HG02884 (cell line): ENCODE results near the gene FUZ.

ENCODE experiments used
- ATAC-seq: cut with Tn5 transposase; IDR thresholded peaks from one replicate; pipeline ENCODE4 v1.9.1; 2021; ENCODE audit warnings: mild to moderate bottlenecking, moderate library complexity; ENCODE audit not compliant: unreplicated experiment

Gene FUZ

DNA sequence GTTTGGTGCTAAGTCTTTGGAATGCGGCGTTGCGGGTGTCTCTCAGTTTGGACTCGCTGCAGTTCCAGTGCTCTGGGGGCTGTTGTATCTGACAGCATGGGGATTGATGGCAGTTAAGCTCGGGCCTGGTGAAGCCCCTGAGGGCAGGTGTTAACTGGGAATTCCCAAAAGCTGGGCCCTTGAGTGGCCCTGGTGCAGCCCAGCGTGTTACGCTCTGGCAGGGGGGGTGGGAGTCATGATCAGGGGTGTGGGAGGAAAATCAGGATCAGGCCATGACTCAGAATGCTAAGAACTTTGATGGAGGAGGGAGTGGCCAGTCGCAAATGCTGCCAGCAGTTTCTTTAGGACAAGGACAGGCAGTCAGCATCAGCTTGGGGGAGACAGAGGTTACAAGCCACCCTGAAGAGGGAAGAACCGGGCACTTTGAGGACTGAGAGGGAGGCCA lies 26.7 kb downstream of the FUZ start:
- ATAC-seq, result no peak

GRCh38 chr19:49782515-49782914 lies 30.6 kb downstream of the FUZ start:
- no peak for ATAC-seq

DNA sequence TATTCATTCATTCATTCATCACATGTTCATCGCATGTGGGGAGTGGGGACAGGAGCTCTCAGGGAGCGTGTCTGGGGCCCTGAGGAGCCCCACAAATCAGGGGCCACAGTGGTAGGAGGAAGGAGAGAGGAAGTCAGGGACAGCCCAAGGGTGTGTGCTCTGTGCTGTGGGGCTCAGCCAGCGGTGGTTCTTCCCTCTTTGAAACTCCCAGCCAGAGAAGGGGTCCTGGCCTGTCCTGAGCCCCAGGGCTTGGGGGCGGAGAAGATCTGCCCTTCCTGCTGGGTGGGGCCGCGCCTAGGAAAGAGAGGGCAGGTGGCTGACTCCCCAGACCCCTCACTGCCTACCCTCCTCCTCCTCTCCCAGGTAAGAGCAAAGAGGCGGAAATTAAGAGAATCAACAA lies 31.7 kb downstream of the FUZ start:
- ATAC-seq, result no peak

GRCh38 chr19:49780861-49781260 lies 32.2 kb downstream of the FUZ start:
- ATAC-seq, result no peak

GRCh38 chr19:49779731-49780555 lies 33.1 kb downstream of the FUZ start:
- no peak for ATAC-seq

DNA sequence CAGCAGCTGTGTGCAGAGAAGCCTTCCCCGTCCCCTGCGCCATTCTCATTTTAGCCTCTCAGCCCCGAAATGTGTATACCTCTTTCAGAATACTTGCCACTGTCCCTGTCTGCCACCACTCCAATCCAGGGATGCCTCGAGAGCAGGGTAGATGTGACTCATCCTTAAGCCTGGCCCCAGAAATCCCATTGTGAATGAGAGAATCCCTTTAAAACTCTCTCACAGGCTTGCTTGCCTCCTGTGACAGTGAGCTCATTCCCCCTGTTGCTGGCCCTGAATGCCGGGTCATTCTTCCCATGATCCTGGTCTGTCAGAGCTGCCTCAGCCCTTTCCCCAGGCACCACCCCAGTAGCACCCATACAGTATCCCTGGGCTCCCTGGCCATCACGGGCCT lies 36.7 kb downstream of the FUZ start:
- no peak for ATAC-seq

GRCh38 chr19:49775742-49776370 lies 37.2 kb downstream of the FUZ start:
- ATAC-seq, result no peak

- ATAC-seq, result no peak
These were observed 38.1 kb downstream of the FUZ start for GRCh38 chr19:49774969-49775368.

- ATAC-seq, result no peak
These were observed 39.3 kb downstream of the FUZ start for GRCh38 chr19:49773663-49774350.

GRCh38 chr19:49772850-49773432 lies 40.2 kb downstream of the FUZ start:
- no peak for ATAC-seq

GRCh38 chr19:49771674-49772139 lies 41.4 kb downstream of the FUZ start:
- ATAC-seq, result no peak

DNA sequence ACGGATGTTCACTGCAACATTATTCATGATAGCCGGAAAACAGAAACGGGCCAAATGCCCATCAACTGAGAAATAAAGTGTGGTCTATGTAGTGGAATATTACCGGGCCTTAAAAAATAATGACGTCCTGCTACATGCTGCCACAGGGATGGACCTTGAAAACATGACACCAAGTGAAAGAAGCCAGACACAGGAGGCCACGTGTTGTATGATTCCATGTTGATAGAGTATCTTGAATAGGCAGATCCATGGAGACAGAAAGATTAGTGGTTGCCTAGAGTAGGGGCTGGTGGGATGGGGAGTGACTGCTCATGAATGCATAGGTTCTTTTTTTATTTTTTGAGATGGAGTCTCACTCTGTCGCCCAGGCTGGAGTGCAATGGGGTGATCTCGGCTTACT lies 42.6 kb downstream of the FUZ start:
- ATAC-seq, result no peak

DNA sequence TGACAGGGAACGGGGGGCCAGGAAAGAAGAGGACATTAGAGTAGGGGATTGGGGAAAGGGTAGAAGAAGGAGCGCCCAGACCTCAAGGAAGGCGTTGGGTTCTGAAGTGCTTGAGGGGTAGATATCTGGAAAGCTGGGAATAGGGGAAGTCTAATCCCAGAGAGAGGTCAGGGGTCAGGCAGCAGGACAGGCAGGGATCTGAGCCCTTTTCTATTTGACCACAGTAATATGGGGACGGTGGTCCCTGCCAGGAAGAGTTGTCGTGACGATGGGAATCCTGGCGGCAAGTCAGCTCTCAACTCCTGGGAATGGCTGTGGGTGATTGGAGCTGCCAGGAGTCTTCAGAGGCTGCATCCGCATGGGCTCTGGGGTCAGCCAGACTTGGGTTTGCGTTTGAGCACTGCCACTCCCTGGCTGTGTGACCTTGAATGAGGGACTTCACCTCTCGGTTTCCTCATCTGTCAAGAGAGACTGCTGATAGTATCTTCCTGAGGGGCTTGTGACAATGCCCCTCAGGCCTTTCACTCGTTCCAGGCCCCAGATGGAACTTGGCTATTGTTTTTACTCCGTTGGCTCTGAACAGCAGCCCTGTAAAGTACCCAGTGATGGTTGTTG lies 45.0 kb downstream of the FUZ start:
- no peak for ATAC-seq

- ATAC-seq, result no peak
These were observed 45.7 kb downstream of the FUZ start for GRCh38 chr19:49767381-49767780.

GRCh38 chr19:49766930-49767299 lies 46.2 kb downstream of the FUZ start, which contains the start of gene AP2A1:
Gene AP2A1, plus strand, starts transcription at chr19:49767001. Its CDS starts 133 bp downstream, at chr19:49767134.
- no peak for ATAC-seq

DNA sequence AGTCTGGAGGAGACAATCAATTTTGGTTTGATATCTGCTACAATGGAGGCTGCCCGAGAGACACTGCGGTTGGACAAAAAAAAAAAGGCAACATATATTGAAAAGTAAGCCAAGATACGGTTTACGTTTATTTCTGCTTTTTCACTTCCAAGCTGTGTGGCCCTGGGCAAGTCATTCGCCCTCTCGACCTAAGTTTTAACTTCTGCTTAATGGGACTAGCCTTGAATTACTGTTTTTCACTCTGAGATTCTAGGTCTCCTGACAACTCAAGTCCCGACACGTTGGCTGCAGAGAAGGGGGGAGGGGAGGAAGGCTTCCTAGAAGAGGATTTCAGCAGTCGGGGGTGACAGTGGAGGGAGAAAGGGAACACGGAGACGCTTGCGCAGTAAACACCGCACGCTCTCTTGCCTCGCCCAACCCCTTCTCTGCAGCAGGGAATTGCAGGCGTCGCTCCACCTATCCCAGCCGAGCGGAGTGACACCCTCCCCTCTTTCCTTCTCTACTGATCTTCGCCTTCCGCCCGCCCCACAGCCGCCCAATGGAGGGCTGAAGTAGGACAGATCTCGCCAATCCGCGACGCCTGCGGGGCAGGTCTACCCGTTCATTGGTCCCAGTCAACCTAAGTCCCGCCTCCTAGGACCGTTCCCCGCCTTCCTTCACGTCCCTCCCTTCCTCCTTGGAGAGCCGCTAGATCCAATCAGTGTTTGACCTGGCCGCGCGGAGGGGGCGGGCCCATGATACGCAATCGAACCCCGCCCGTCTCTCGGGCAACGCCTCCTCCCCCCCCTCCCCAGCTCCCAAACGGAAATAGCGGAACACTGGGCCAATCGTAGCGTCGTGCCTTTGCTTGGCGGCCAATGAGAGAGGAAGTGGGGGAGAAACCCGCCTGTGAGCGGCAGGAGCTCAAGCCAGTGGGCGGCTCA lies 46.8 kb downstream of the FUZ start:
- peak; percentile 88 for ATAC-seq

GRCh38 chr19:49764341-49764740 lies 48.8 kb downstream of the FUZ start:
- no peak for ATAC-seq

GRCh38 chr19:49763230-49763629 lies 49.9 kb downstream of the FUZ start, which contains the start of gene TSKS:
Gene TSKS, minus strand, starts transcription at chr19:49763306. Its CDS starts 59 bp downstream, at chr19:49763247.
- ATAC-seq, result no peak

GRCh38 chr19:49761625-49762311 lies 51.3 kb downstream of the FUZ start:
- ATAC-seq, result no peak
